Spleen (tissue), 11 donors: ENCODE measurements around the gene CCDC12. TPM values are rescaled to one million over a fixed set of nuclear protein-coding genes. Genes with fewer than 3 reads are reported as not detected.

Experiments used
- DNase-seq: peaks from one replicate; pipeline ENCODE4 v3.0.0-alpha.2; 2020
- H3K27ac ChIP-seq, 8 donors: fragments of 200-600 bp; sonication (generic) in 7 of 8; 1 replicate in 4 of 8; 2 replicates in 4 of 8; pipeline versions ENCODE4 v1.5.0 to v1.8.0; 2016 to 2021; ENCODE audit warnings: inconsistent platforms in 4 of 8, mild to moderate bottlenecking in 4 of 8, moderate library complexity in 1 of 8
- H3K27me3 ChIP-seq, 7 donors: fragments of 200-600 bp; sonication (generic) in 6 of 7; replicated peaks in 1 of 7; 1 replicate in 4 of 7; 2 replicates in 3 of 7; pipeline versions ENCODE4 v1.5.0 to v1.8.0; 2016 to 2021; ENCODE audit warnings: inconsistent platforms in 3 of 7, mild to moderate bottlenecking in 1 of 7
- H3K36me3 ChIP-seq, 6 donors: fragments of 200-600 bp; sonication (generic) in 5 of 6; 1 replicate in 4 of 6; 2 replicates in 2 of 6; pipeline versions ENCODE4 v1.5.0 to v1.8.0; 2016 to 2021; ENCODE audit warnings: inconsistent platforms in 2 of 6
- H3K4me1 ChIP-seq, 6 donors: fragments of 200-600 bp; sonication (generic) in 5 of 6; 1 replicate in 3 of 6; 2 replicates in 3 of 6; pipeline versions ENCODE4 v1.5.0 to v1.8.0; 2016 to 2021; ENCODE audit warnings: inconsistent platforms in 3 of 6
- H3K4me3 ChIP-seq, 8 donors: fragments of 200-600 bp; sonication (generic) in 7 of 8; 1 replicate in 4 of 8; 2 replicates in 4 of 8; pipeline versions ENCODE4 v1.5.0 to v1.8.0; 2016 to 2021; ENCODE audit warnings: inconsistent platforms in 4 of 8, mild to moderate bottlenecking in 4 of 8, moderate library complexity in 2 of 8
- H3K9me3 ChIP-seq, 8 donors: fragments of 200-600 bp; sonication (generic) in 7 of 8; 1 replicate in 4 of 8; 2 replicates in 4 of 8; pipeline versions ENCODE4 v1.5.0 to v1.8.0; 2016 to 2021; ENCODE audit warnings: inconsistent platforms in 4 of 8
- CTCF ChIP-seq, 11 experiments: fragments of 200-600 bp in 7 of 11; fragments of 450-650 bp in 4 of 11; sonication (generic) in 4 of 11; IDR thresholded peaks in 8 of 11; conservative IDR thresholded peaks in 3 of 11; 1 replicate in 7 of 11; 2 replicates in 4 of 11; pipeline versions ENCODE4 v1.4.0 to v1.8.0; 2016 to 2021; ENCODE audit warnings: antibody characterized with exemption in 11 of 11, inconsistent platforms in 4 of 11, mild to moderate bottlenecking in 1 of 11
- POLR2A ChIP-seq, 3 donors: fragments of 450-650 bp; IDR thresholded peaks; one replicate each; pipeline ENCODE4 v1.5.1; 2017; ENCODE audit warnings: antibody characterized with exemption in 3 of 3, mild to moderate bottlenecking in 1 of 3
- POLR2AphosphoS5 ChIP-seq, 3 donors: sonication (generic); formaldehyde crosslinking; IDR thresholded peaks; one replicate each; pipeline ENCODE4 v1.5.1; 2017; ENCODE audit warnings: antibody characterized with exemption in 3 of 3
- WGBS, 5 donors: extraction: QIAGEN DNeasy Blood & Tissue Kit in 3 of 5; methylation state at CpG; one replicate each; pipeline versions ENCODE4 v1.1.5 to v1.1.7; 2013 to 2018; 5-methylcytosine and 5-hydroxymethylcytosine counted together
- intact Hi-C: fragments of 100-400 bp; cut with DNase I; formaldehyde crosslinking; loops from one replicate; pipeline ENCODE4 v1.15.0; 2023; ENCODE audit warnings: low total_unique reads
- polyA plus RNA-seq, 3 donors: library from polyadenylated mRNA; stranded (reverse); fragments of 200-250 nt; gene quantifications; one replicate each; pipeline ENCODE4 v1.2.1, GENCODE V29; 2013
- total RNA-seq, 7 donors: library from RNA; depleted of rRNA in 3 of 7; stranded (reverse); fragments of >200 nt in 3 of 7; fragmentation: NEBNext Ultra II Directional in 4 of 7; extraction: Animal tissue kit (Norgen Biotek cat#: 25700) in 4 of 7; gene quantifications; one replicate each; pipeline versions ENCODE4 v1.1.0 to v1.2.1, GENCODE V29; 2016 to 2021
- donor health status: healthy with polysubstance abuse.
- donor health status: DM: no; HTN: no; CAD: no; lungs with moderate emphysema.
- donor health status: DM: no; HTN: no; CAD: no.
- donor health status: Bipolar disorder and iron deficiency.
- donor health status: healthy.
- donor health status: DM: no; HTN: no; CAD: no.
- donor health status: DM: yes; HTN: yes; CAD: no.

CCDC12 gene
- total and polyA plus RNA-seq, 10 donors, result 36.5 to 124 (median 55.7) TPM

DNA sequence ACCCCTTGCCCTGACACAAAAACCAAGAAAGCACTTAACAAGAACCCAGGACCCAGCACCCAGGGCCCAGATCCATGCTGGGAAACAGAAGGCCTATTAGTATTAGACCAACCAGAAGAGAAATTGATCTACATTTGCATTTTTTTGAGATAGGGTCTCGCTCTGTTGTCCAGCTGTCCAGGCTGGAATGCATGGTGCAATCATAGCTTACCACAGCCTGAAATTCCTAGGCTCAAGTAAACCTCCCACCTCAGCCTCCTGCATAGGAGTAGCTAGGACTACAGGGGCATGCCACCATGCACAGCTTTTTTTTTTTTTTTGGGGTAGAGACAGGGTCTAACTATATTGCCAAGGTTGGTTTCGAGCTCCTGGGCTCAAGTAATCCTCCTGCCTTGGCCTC lies 26.4 kb downstream of the CCDC12 start:
- Histone ChIP-seq H3K27me3 (no peaks in the 10 kb centered on the region), H3K27ac (peak overlapping the region in 5 of 8 donors; percentile 35 to 91 (median 85)), H3K36me3 (peaks cover 0 to 6% (median 0%) of the 10 kb centered on the region in 6 donors), H3K4me1 (peaks cover 81 to 100% (median 95%) of the 10 kb centered on the region in 6 donors), H3K9me3 (no peaks in the 10 kb centered on the region), H3K4me3 (no peak overlapping the region)
- peak; percentile 47 for DNase-seq
- intact Hi-C loops, result no loop called here
- WGBS, 5 donors, result 92 to 100% (median 93%) methylated on average over 2 of the region's 2 CpGs
- TF ChIP-seq CTCF (IDR thresholded peaks at IDR 0.05 in 8 of 11, conservative IDR thresholded peaks at IDR 0.05 in 3 of 11) (no peak), POLR2AphosphoS5 (IDR thresholded peaks at IDR 0.05) (no peak), POLR2A (IDR thresholded peaks at IDR 0.05) (no peak)

GRCh38 chr3:46948830-46949671 lies 27.5 kb downstream of the CCDC12 start:
- H3K4me1 ChIP-seq, result peaks cover 70 to 100% (median 94%) of the 10 kb centered on the region in 6 donors
- TF ChIP-seq POLR2A (IDR thresholded peaks at IDR 0.05) (no peak), CTCF (IDR thresholded peaks at IDR 0.05 in 8 of 11, conservative IDR thresholded peaks at IDR 0.05 in 3 of 11) (no peak), POLR2AphosphoS5 (IDR thresholded peaks at IDR 0.05) (peak; percentile 53 to 83 (median 64))
- H3K27me3 ChIP-seq, result no peaks in the 10 kb centered on the region
- H3K9me3 ChIP-seq, result no peaks in the 10 kb centered on the region
- 19 to 39% (median 28%) methylated on average over 6 of the region's 6 CpGs for WGBS, 5 donors
- DNase-seq, result peak; percentile 87
- peak overlapping the region in 1 of 8 donors; percentile 35 for H3K4me3 ChIP-seq
- intact Hi-C loops, result no loop called here
- peak overlapping the region; percentile 60 to 91 (median 80) for H3K27ac ChIP-seq
- H3K36me3 ChIP-seq, result peaks cover 0 to 6% (median 0%) of the 10 kb centered on the region in 6 donors

DNA sequence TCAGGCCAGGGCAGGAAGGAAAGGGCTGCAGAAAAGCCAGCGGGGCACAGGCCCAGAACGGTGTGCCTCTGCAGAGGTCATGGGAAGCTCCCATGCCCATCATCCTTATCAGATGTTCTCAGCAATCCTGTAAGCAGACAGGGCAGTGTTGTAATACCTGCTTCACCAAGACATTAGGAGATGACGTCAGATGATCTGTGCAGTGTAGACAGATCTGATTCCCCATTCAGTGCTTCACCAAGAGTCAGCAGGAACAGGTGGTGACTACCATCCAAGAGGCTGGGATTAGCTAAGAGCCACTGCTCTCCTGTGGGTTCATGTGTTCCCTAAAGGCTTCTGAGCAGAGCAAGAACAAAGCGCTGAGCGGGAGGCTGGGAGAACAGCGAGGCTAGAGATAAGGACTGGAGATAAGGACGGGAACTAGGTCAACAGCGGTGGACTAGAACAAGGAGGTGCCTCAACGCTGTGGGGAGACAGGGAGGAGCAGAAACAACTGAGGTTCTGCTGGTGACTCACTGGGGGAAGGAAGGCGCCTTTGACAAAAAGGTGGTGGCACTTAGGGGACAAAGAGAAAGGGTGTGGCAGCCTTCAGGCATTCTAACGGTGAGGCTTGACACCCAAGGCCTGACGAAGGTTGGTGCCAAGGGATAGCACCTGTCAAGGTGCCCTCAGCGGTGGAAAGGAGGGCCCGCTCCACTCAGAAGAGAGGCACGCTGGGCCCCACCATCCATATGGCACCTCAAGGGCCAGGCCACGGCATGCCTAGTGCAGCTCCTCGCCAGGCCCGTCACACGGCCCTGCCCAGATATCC lies 28.4 kb downstream of the CCDC12 start:
- Histone ChIP-seq H3K27ac (peak overlapping the region; percentile 1 to 91 (median 80)), H3K36me3 (peaks cover 0 to 9% (median 0%) of the 10 kb centered on the region in 6 donors), H3K4me3 (peak overlapping the region in 1 of 8 donors; percentile 35), H3K9me3 (no peaks in the 10 kb centered on the region), H3K27me3 (no peaks in the 10 kb centered on the region), H3K4me1 (peaks cover 64 to 100% (median 93%) of the 10 kb centered on the region in 6 donors)
- 44 to 59% (median 45%) methylated on average over 18 to 19 of the region's 19 CpGs for WGBS, 5 donors
- peak in 1 of 3 donors; percentile 57 for TF ChIP-seq POLR2AphosphoS5 (IDR thresholded peaks at IDR 0.05)
- TF ChIP-seq POLR2A (IDR thresholded peaks at IDR 0.05), result no peak
- DNase-seq, result peak; percentile 82
- intact Hi-C loops, result no loop called here

DNA sequence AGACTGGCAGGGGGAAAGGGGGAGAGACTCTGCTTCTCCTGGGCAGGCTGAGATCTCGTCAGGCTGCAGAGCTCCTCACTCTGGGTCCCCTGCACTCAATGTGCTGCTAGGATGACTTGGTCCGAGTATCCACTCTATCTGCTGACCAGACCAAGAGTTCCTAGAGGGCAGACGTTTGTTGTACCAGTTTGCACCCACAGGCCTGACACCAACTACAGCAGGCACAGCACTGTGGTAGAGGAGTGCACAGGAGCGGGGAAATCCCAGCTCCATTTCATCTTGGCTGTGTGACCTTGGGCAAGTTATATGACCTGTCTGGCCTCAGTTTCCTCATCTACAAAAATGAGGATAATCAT lies 29.0 kb downstream of the CCDC12 start:
- Histone ChIP-seq H3K27ac (peak overlapping the region; percentile 1 to 91 (median 80)), H3K4me1 (peaks cover 57 to 100% (median 92%) of the 10 kb centered on the region in 6 donors), H3K9me3 (no peaks in the 10 kb centered on the region), H3K4me3 (peak overlapping the region in 1 of 8 donors; percentile 35), H3K36me3 (peaks cover 0 to 16% (median 0%) of the 10 kb centered on the region in 6 donors), H3K27me3 (no peaks in the 10 kb centered on the region)
- intact Hi-C loops, result no loop called here
- no peak for DNase-seq
- 53 to 58% (median 58%) methylated on average over 4 of the region's 4 CpGs for WGBS, 5 donors
- no peak for TF ChIP-seq POLR2AphosphoS5 (IDR thresholded peaks at IDR 0.05)
- TF ChIP-seq POLR2A (IDR thresholded peaks at IDR 0.05), result no peak
- no peak for TF ChIP-seq CTCF (IDR thresholded peaks at IDR 0.05 in 8 of 11, conservative IDR thresholded peaks at IDR 0.05 in 3 of 11)
